ENCODE data around the gene ITPR2. TPM values are rescaled to one million over a fixed set of nuclear protein-coding genes. Genes with fewer than 3 reads are reported as not detected.

Gene ITPR2
- polyA plus RNA-seq, 1 experiment = 3.5 TPM

GRCh38 chr12:26576266-26576665, 256.7 kb downstream of the ITPR2 start:
- CTCF ChIA-PET = no interaction called here

DNA sequence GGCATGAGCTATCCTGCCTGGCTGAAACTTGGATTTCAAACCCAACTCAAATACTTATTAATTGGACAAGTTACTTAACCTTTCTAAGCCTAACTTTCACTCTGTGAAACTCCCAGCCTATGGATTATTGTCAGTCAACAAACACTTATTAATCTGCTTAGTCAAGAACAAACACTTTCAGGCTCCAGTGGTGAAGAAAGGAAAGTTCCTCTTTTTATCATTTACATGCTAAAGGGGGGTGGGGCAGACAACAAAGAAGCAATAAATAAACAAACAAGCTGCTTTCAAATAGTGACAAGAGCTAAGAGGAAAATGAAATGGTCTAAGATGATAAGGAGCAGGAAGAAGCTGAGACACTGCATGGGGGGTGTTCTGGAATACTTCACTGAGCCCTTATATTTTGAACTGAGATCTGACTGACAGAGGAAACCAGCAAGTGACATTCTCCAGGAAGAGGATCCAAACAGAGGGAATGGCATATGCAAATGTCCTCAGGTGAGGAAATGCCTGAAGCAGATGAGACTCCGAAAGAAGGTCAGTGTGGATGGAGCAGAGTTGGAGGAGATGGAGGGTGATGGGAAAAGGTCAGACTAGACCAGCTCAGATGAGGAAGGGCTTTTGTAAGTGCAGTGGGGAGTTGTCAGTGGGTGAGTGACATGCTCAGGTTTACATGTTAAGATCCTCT, 259.6 kb downstream of the ITPR2 start:
- no peak overlapping the region for H3K4me3 ChIP-seq (ENCODE audit: low read depth, low read length)
- no peaks in the 10 kb centered on the region for H3K27me3 ChIP-seq (ENCODE audit: control insufficient read depth, insufficient read depth, low read length)
- CTCF ChIA-PET = no interaction called here
- no peaks in the 10 kb centered on the region for H3K36me3 ChIP-seq (ENCODE audit: control insufficient read depth, insufficient read depth, low read length)
- POLR2A ChIA-PET = interaction anchor here (0.5 kb wide), 1 partner anchor 57 kb away, joined by 4 read pairs; no protein-coding TSS in a partner anchor
- DNase-seq (ENCODE audit: low read depth) = no peak
- TF ChIP-seq, protein P1, sequence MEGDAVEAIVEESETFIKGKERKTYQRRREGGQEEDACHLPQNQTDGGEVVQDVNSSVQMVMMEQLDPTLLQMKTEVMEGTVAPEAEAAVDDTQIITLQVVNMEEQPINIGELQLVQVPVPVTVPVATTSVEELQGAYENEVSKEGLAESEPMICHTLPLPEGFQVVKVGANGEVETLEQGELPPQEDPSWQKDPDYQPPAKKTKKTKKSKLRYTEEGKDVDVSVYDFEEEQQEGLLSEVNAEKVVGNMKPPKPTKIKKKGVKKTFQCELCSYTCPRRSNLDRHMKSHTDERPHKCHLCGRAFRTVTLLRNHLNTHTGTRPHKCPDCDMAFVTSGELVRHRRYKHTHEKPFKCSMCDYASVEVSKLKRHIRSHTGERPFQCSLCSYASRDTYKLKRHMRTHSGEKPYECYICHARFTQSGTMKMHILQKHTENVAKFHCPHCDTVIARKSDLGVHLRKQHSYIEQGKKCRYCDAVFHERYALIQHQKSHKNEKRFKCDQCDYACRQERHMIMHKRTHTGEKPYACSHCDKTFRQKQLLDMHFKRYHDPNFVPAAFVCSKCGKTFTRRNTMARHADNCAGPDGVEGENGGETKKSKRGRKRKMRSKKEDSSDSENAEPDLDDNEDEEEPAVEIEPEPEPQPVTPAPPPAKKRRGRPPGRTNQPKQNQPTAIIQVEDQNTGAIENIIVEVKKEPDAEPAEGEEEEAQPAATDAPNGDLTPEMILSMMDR (IDR thresholded peaks at IDR 0.05; ENCODE audit: insufficient read depth, low read depth, low read length) = no peak

More at GRCh38 chr12:26576266-26576665, 256.7 kb downstream of the ITPR2 start:
- Histone ChIP-seq H3K4me3 (ENCODE audit: low read depth, low read length) (no peak overlapping the region), H3K36me3 (ENCODE audit: control insufficient read depth, insufficient read depth, low read length) (no peaks in the 10 kb centered on the region), H3K27me3 (ENCODE audit: control insufficient read depth, insufficient read depth, low read length) (no peaks in the 10 kb centered on the region)
- TF ChIP-seq, protein P1 (IDR thresholded peaks at IDR 0.05; ENCODE audit: insufficient read depth, low read depth, low read length) = no peak
- POLR2A ChIA-PET = no interaction called here
- no peak for DNase-seq (ENCODE audit: low read depth)

DNA sequence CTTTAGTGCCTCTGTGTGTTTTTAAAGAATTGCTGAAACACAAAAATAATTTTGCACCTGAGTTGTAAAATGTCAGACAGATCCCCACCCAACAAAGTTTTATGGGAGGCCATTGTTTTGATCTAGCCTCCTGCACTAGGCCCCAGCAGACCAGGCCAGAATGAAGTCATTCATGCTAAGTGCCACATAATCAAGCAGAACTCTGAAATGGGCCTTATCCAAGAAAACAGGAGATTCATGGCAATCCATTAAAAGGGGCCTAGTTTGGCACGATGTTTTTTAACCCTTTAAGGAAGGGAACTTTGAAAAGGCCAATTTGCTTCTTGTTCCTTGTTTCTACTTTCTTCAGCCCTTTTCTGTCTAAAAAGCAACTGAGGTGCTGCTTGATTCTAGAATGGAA, 260.9 kb downstream of the ITPR2 start:
- H3K36me3 ChIP-seq (ENCODE audit: control insufficient read depth, insufficient read depth, low read length) = no peaks in the 10 kb centered on the region
- no peak overlapping the region for H3K4me3 ChIP-seq (ENCODE audit: low read depth, low read length)
- POLR2A ChIA-PET = no interaction called here
- CTCF ChIA-PET = interaction anchor here (1.2 to 1.3 kb wide), 2 partner anchors 17 to 105 kb away, joined by 3 read pairs; no protein-coding TSS in a partner anchor
- TF ChIP-seq, protein P1 (IDR thresholded peaks at IDR 0.05; ENCODE audit: insufficient read depth, low read depth, low read length) = no peak
- H3K27me3 ChIP-seq (ENCODE audit: control insufficient read depth, insufficient read depth, low read length) = no peaks in the 10 kb centered on the region
- no peak for DNase-seq (ENCODE audit: low read depth)

- Histone ChIP-seq H3K36me3 (ENCODE audit: control insufficient read depth, insufficient read depth, low read length) (no peaks in the 10 kb centered on the region), H3K27me3 (ENCODE audit: control insufficient read depth, insufficient read depth, low read length) (no peaks in the 10 kb centered on the region), H3K4me3 (ENCODE audit: low read depth, low read length) (no peak overlapping the region)
- ChIA-PET POLR2A (no interaction called here), CTCF (interaction anchor here (1.2 to 1.3 kb wide), 2 partner anchors 16 to 105 kb away, joined by 3 read pairs; no protein-coding TSS in a partner anchor)
- TF ChIP-seq, protein P1 (IDR thresholded peaks at IDR 0.05; ENCODE audit: insufficient read depth, low read depth, low read length) = no peak
- DNase-seq (ENCODE audit: low read depth) = no peak
Measured at GRCh38 chr12:26571560-26571959, 261.4 kb downstream of the ITPR2 start.

DNA sequence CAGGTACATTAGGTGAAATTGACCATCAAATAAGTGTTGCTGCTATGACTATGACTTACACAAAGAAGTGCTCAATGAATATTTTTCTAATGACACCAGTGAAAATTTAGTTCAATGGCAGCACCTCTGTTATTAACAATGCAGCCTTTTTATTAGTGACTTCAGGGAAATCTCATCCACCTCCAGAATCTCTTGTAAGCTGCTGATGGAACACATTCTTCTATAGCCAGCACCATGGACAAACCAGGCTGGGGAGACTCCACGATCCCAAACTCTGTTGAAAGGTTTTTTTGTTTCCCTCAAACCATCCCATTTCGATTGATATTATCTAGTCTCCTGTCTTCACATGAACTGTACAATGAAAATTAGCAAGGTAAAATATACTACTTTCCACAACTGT, 265.9 kb downstream of the ITPR2 start:
- TF ChIP-seq, protein P1 (IDR thresholded peaks at IDR 0.05; ENCODE audit: insufficient read depth, low read depth, low read length) = no peak
- Histone ChIP-seq H3K4me3 (ENCODE audit: low read depth, low read length) (no peak overlapping the region), H3K36me3 (ENCODE audit: control insufficient read depth, insufficient read depth, low read length) (no peaks in the 10 kb centered on the region), H3K27me3 (ENCODE audit: control insufficient read depth, insufficient read depth, low read length) (no peaks in the 10 kb centered on the region)
- ChIA-PET POLR2A (no interaction called here), CTCF (interaction anchor here (1.5 kb wide), 1 partner anchor 318 kb away, joined by 3 read pairs; no protein-coding TSS in a partner anchor)
- no peak for DNase-seq (ENCODE audit: low read depth)

Data from BJ (cell line).